Activated T-cell treated with anti-CD3 and anti-CD28 coated beads, Interleukin-2, amount 50 U/mL, for 1 hour (primary cell): ENCODE results near the gene NTRK3.

Experiments
- DNase-seq: peaks from one replicate; pipeline ENCODE4 v3.0.0-alpha.2; 2020

NTRK3 gene

GRCh38 chr15:88256279-88257230 lies at the start of gene NTRK3:
Gene NTRK3, minus strand, starts transcription at chr15:88256739. Its CDS starts 586 bp downstream, at chr15:88256153.
- DNase-seq: no peak

GRCh38 chr15:88303395-88303794 lies 46.9 kb upstream of the NTRK3 start:
- no peak for DNase-seq

GRCh38 chr15:88302373-88302772 lies 45.8 kb upstream of the NTRK3 start:
- DNase-seq: no peak

- no peak for DNase-seq
Observed at GRCh38 chr15:88301311-88301710, 44.8 kb upstream of the NTRK3 start.

GRCh38 chr15:88300861-88301260 lies 44.3 kb upstream of the NTRK3 start:
- no peak for DNase-seq

- no peak for DNase-seq
Observed at GRCh38 chr15:88300089-88300488, 43.5 kb upstream of the NTRK3 start.

GRCh38 chr15:88299497-88299896 lies 43.0 kb upstream of the NTRK3 start:
- no peak for DNase-seq

GRCh38 chr15:88288661-88289060 lies 32.1 kb upstream of the NTRK3 start:
- DNase-seq: no peak

- no peak for DNase-seq
Observed at GRCh38 chr15:88288206-88288605, 31.7 kb upstream of the NTRK3 start.

- no peak for DNase-seq
Observed at GRCh38 chr15:88284318-88284998, 27.9 kb upstream of the NTRK3 start.

GRCh38 chr15:88282614-88283013 lies 26.1 kb upstream of the NTRK3 start:
- no peak for DNase-seq

GRCh38 chr15:88276821-88277410 lies 20.4 kb upstream of the NTRK3 start:
- DNase-seq: no peak

- DNase-seq: no peak
Observed at GRCh38 chr15:88275804-88276203, 19.3 kb upstream of the NTRK3 start.

- peak; percentile 57 for DNase-seq
Observed at GRCh38 chr15:88274553-88275460, 18.3 kb upstream of the NTRK3 start.

GRCh38 chr15:88272421-88272820 lies 15.9 kb upstream of the NTRK3 start:
- no peak for DNase-seq

GRCh38 chr15:88269356-88270062 lies 13.0 kb upstream of the NTRK3 start:
- no peak for DNase-seq

- no peak for DNase-seq
Observed at GRCh38 chr15:88267720-88268119, 11.2 kb upstream of the NTRK3 start.

- DNase-seq: no peak
Observed at GRCh38 chr15:88266170-88266569, 9.6 kb upstream of the NTRK3 start.

GRCh38 chr15:88264622-88265021 lies 8.1 kb upstream of the NTRK3 start:
- no peak for DNase-seq

GRCh38 chr15:88262064-88262463 lies 5.5 kb upstream of the NTRK3 start:
- no peak for DNase-seq

GRCh38 chr15:88258093-88258641 lies 1.6 kb upstream of the NTRK3 start:
- no peak for DNase-seq
